Panc1 (cell line): ENCODE data around the gene BCAN. TPM values are rescaled to one million over a fixed set of nuclear protein-coding genes. Genes with fewer than 3 reads are reported as not detected.

ENCODE experiments used
- ATAC-seq: fragments of 200-7000 bp; cut with Tn5 transposase; 2 replicates; pipeline ENCODE4 v1.9.1; 2020; ENCODE audit warnings: mild to moderate bottlenecking, moderate library complexity
- BruUV-seq: library from RNA; stranded (reverse); fragments of 400-500 nt; replicated peaks from 2 replicates; lab custom pipeline; 2021; lab: Mats Ljungman, UMichigan
- CTCF ChIA-PET: fragments of 300-600 bp; sonication (Branson Sonifier 250); formaldehyde crosslinking; loops from one replicate; lab custom pipeline; 2022; ENCODE audit warnings: antibody characterized with exemption; lab: Charles Lee
- POLR2A ChIA-PET: fragments of 300-600 bp; sonication (Branson Sonifier 250); formaldehyde crosslinking; loops from one replicate; lab custom pipeline; 2022; ENCODE audit warnings: antibody characterized with exemption; lab: Charles Lee
- DNase-seq: peaks from one replicate; pipeline ENCODE4 v3.0.0-alpha.2; 2010; ENCODE audit warnings: low read depth, low spot score
- H3K27ac ChIP-seq: 2 replicates; pipeline ENCODE4 v1.5.1; 2011; ENCODE audit warnings: mild to moderate bottlenecking, low read length, inconsistent platforms
- H3K27me3 ChIP-seq: fragments of 200-500 bp; sonication (Bioruptor generic); 2 replicates; pipeline ENCODE4 v1.6.0; 2014; ENCODE audit warnings: low read length, inconsistent platforms; ENCODE audit not compliant: control insufficient read depth, insufficient read depth
- H3K36me3 ChIP-seq: fragments of 200-500 bp; sonication (Bioruptor generic); 2 replicates; pipeline ENCODE4 v1.5.1; 2014; ENCODE audit warnings: inconsistent platforms, mild to moderate bottlenecking, low read length, moderate library complexity; ENCODE audit not compliant: control insufficient read depth, insufficient read depth
- H3K4me1 ChIP-seq: 2 replicates; pipeline ENCODE4 v1.5.1; 2011; ENCODE audit warnings: inconsistent platforms, mild to moderate bottlenecking, low read length, moderate library complexity; ENCODE audit not compliant: control insufficient read depth, insufficient read depth
- H3K4me3 ChIP-seq, 2 experiments: 2 replicates each; pipeline ENCODE4 v1.5.1; 2011 to 2012; ENCODE audit warnings: low read depth in 2 of 2, low read length in 2 of 2, mild to moderate bottlenecking in 2 of 2, inconsistent platforms in 1 of 2, moderate library complexity in 1 of 2
- H3K9me3 ChIP-seq: fragments of 200-500 bp; sonication (Bioruptor generic); 2 replicates; pipeline ENCODE4 v1.5.1; 2014; ENCODE audit warnings: low read depth, mild to moderate bottlenecking, inconsistent platforms, low read length, moderate library complexity; ENCODE audit not compliant: control insufficient read depth, insufficient read depth
- CTCF ChIP-seq: fragments of 450-650 bp; IDR thresholded peaks from 2 replicates; pipeline ENCODE4 v1.5.1; 2017; ENCODE audit warnings: mild to moderate bottlenecking
- POLR2AphosphoS5 ChIP-seq: IDR thresholded peaks from 2 replicates; pipeline ENCODE4 v1.6.1; 2012; ENCODE audit warnings: mild to moderate bottlenecking, low read depth, low read length, moderate library complexity
- REST ChIP-seq, 2 experiments: IDR thresholded peaks; 2 replicates each; pipeline ENCODE4 v1.6.1; 2011 to 2012; ENCODE audit warnings: low read depth in 2 of 2, control low read depth in 1 of 2, low read length in 1 of 2, mild to moderate bottlenecking in 1 of 2, moderate library complexity in 1 of 2; ENCODE audit not compliant: insufficient read depth in 1 of 2
- SIN3A ChIP-seq: IDR thresholded peaks from 2 replicates; pipeline ENCODE4 v1.6.1; 2012; ENCODE audit warnings: low read depth, mild to moderate bottlenecking, low read length, moderate library complexity, borderline replicate concordance; ENCODE audit not compliant: insufficient read depth
- TCF7L2 ChIP-seq: IDR thresholded peaks from 2 replicates; pipeline ENCODE4 v1.6.1; 2011; ENCODE audit warnings: mild to moderate bottlenecking, low read depth, low read length, inconsistent platforms
- in situ Hi-C: cut with HindIII; loops from 2 replicates; pipeline ENCODE4 v1.10.0; 2016; ENCODE audit warnings: low sequenced_read_pairs, low pct_unique_long_range_greater_than_20kb
- intact Hi-C: fragments of 100-400 bp; cut with micrococcal nuclease; formaldehyde crosslinking; loops from one replicate; pipeline ENCODE4 v1.10.0; 2022; ENCODE audit not compliant: unreplicated experiment
- total RNA-seq: library from RNA; stranded (reverse); gene quantifications from one replicate; pipeline ENCODE4 v1.2.1, GENCODE V29; 2021; ENCODE audit not compliant: unreplicated experiment

The BCAN gene
- total RNA-seq, 1 experiment from 2014 or later, result 0.57 TPM

GRCh38 chr1:156652992-156653355 is 11.1 kb downstream of the BCAN start:
- Histone ChIP-seq H3K36me3 (no peaks in the 10 kb centered on the region), H3K27ac (no peak overlapping the region), H3K27me3 (no peaks in the 10 kb centered on the region), H3K4me3 (no peak overlapping the region), H3K4me1 (peaks cover 5% of the 10 kb centered on the region), H3K9me3 (no peaks in the 10 kb centered on the region)
- intact Hi-C loops (no loop called here), in situ Hi-C loops (no loop called here)
- ChIA-PET CTCF (no interaction called here), POLR2A (no interaction called here)
- ATAC-seq, result no peak
- BruUV-seq, result no TSS peak
- no peak for DNase-seq
- TF ChIP-seq CTCF, result no peak
- TF ChIP-seq POLR2AphosphoS5, result no peak
- TF ChIP-seq SIN3A, result no peak
- no peak for TF ChIP-seq REST (IDR thresholded peaks at IDR 0.05; ENCODE audit: insufficient read depth in 1 of 2, low read depth in 2 of 2, low read length in 1 of 2)
- no peak for TF ChIP-seq TCF7L2

GRCh38 chr1:156654700-156655099 is 12.8 kb downstream of the BCAN start:
- BruUV-seq, result no TSS peak
- Histone ChIP-seq H3K4me1 (peaks cover 12% of the 10 kb centered on the region), H3K9me3 (no peaks in the 10 kb centered on the region), H3K27ac (no peak overlapping the region), H3K36me3 (no peaks in the 10 kb centered on the region), H3K27me3 (no peaks in the 10 kb centered on the region), H3K4me3 (no peak overlapping the region)
- no peak for DNase-seq
- TF ChIP-seq TCF7L2, result no peak
- TF ChIP-seq CTCF, result no peak
- TF ChIP-seq REST (IDR thresholded peaks at IDR 0.05; ENCODE audit: insufficient read depth in 1 of 2, low read depth in 2 of 2, low read length in 1 of 2), result no peak
- no peak for TF ChIP-seq POLR2AphosphoS5
- no peak for TF ChIP-seq SIN3A
- in situ Hi-C loops (no loop called here), intact Hi-C loops (no loop called here)
- POLR2A ChIA-PET, result no interaction called here
- CTCF ChIA-PET, result interaction anchor here (0.7 to 5.6 kb wide), 2 partner anchors 11 to 28 kb away, joined by 4 to 41 read pairs; no protein-coding TSS in a partner anchor
- no peak for ATAC-seq
